GM11168 (cell line): ENCODE results near the gene PPL.
"Not testable (repeated sequence)": the region's sequence is repeated elsewhere in the genome, so short reads cannot be mapped to it uniquely, and the experiment has no call there.

ENCODE experiments used
- in situ Hi-C: fragments of 300-500 bp; cut with MboI; formaldehyde crosslinking; loops from one replicate; pipeline ENCODE4 v1.12.0; 2022; ENCODE audit warnings: low sequenced_read_pairs; ENCODE audit not compliant: unreplicated experiment

The PPL gene

DNA sequence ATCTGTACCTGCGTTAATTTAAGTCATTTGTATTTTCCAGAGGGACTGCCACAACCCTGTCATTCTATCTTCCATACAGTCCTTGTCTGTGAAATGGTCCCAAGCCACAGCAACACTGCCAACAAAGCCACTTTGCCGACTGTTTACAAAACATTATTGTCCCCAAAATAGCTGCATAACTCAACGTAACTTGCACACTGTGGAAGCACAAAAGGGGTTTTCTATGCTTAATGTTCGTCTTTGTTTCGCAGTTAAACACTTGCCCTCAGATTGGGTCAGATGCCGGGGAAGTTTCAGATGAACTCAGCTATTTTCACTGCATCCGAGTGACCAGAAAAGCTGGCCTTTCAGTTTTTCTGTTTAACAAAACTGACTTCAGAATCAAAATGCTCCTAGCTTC, 25.8 kb upstream of the PPL start:
- in situ Hi-C loops, result no loop called here

DNA sequence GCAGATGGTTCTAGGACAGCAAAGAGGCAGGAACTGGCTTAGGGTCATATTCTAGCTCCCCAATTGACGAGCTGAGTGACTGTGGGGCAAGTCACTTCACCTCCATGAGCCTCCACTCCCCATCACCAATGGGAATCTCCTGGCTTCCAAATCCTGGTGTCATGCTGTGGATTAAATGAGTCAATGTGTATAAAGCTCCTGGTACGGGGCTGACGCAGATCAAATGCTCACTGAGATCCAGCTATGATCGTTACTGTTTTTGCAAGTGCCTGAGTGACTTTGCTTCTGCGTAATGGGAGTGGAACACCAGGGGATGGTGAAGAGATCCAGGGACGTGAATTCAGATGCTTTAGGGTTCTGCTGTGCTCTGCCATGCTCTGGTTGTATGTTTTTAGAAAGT, 23.6 kb upstream of the PPL start:
- in situ Hi-C loops, result no loop called here

DNA sequence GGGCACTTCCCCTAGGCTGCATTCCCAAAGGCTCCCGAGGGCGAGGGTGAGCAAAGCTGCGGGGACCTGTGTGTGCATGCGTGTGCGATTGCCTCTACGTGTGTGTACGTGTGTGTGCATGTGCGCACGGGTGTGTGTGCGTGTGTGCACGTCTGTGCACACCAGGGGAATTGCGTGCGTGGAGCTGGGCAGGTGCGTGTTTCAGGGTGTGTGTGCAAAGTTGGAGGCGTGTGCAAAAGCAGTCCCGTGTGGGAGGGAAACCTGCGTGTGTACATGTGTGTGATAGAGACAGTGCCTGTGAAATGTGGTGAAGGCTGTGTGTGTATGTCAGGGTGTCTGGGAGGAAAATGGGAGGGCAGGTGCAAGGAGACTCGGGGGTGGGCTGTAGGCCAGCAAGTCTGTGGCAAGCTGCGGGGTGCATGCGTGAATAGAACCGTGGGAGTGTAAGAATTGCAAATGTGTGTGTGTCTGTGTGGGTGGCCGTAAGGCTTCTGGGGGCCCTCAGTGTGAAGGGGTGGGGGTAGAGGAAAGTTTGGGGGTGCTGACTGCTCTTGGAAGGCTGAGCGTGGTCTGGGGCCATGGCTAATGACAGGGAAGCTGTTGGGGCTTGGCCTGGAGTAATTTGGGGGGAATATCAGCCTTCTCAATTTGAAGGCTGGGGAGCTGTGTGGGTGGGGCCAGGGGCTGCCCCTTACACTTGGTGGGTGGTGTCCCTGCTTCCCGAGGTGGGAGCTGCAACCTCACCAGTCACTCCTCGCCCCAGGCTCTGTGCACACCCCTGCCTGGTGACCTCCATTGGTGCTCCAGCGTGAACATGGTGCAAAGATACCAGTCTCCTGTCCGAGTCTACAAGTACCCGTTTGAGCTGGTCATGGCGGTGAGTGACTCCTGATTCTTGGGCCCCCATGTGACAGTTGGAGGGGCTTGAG, 21.8 kb upstream of the PPL start:
- in situ Hi-C loops, result no loop called here

DNA sequence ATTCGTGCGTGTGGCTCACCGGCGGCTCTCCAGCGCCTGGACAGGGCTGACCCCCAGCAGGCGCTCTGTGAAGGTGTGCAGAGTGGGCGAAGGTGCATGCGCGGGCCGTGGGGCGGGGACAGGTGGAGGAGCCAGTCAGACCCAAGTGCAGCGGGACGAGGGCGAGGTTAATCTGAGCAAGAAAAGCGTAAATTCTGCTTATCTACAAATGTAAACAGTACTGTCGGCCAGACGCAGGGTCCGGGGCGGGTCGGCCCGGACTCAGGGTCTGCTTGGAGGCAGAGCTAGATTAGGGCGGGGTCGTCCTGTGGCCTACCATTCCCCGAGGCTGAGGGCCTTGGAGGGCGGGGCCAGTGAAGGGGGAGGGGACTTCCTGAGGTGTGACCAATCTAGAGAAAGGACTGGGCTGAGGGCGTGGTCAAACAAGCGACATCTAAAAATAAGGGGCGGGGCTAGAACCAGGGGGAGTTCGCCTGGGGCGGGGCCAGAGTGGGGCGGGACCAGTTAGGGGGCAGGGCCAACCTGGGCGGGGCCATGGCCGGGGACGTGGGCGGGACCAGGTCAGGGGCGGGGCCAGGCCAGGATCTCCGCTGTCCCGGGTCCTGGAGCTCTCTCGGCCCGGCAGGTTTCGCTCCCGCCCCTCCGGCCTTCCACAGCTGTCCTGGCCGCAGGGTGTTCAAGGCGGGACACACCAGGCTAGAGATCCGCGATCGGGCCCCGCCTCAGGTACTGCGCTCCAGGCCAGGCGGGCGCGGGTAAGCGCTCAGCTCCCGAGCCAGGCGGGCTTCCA, 21.0 kb upstream of the PPL start, which contains the start of gene SEC14L5:
TSS of gene SEC14L5 (plus strand) at position 611 of the 790 bp plus-strand sequence. CDS start 994 bp downstream, outside the sequence.
- in situ Hi-C loops, result no loop called here

DNA sequence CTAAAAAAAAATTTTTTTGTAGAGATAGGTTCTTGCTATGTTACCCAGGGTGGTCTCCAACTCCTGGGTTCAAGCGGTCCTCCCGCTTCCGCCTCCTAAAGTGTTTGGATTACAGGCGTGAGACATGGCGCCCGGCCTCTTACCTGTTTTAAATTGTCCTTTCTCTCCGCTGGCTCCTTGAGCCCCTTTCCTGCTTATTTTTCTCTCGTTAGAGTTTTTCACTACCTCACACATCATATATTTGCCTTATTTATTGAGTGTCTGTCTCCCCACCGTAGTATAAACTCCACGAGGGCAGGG, 20.4 kb upstream of the PPL start:
- in situ Hi-C loops, result no loop called here

DNA sequence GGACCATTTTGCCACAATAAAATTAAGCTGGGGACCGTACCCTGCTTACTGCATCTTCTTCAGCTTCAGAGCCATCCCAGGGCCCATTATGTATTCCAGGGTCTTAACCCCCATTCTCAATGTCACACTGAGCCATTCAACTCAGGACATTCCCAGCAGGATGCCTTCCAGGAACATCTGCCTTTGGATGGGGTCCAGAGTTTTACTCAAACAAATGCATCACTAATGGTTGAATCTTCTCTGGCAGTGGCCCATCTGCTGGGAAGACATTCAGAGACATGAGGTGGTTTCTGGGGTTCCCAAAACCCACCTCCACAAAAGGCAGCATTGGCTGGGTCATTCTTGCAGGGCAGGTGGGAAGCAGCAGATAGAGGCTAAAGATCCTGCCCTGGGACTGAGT, 17.8 kb upstream of the PPL start:
- in situ Hi-C loops, result no loop called here

DNA sequence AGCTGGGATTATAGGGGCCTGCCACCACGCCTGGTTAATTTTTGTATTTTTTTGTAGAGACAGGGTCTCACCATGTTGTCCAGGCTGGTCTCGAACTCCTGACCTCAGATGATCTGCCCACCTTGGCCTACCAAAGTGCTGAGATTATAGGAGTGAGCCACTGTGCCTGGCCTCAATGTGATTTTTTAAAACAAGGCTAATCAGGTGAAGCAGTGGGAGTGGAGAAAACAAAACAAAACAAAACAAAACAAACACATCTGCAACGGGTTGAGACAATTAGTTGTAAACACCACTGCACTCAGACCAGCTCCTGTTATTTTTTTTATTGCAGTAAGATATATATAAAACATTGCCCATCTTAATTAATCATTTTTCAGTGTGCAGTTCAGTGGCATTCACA, 14.6 kb upstream of the PPL start:
- in situ Hi-C loops, result not testable (repeated sequence)

DNA sequence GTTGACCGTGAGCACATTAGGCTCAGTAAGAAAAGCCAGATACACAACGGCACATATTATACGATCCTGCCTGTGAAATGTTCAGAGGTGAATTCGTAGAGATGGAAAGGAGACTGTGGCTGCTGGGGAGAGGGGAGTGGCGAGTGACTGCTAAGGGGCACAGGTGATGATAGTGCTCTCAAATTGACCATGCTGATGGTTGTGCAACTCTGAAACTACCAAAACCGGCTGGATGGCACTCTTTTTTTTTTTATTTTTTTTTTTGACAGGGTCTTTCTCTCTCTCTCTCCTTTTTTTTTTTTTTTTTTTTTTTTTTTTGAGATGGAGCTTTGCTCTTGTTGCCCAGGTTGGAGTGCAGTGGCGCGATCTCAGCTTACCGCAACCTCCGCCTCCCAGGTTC, 13.0 kb upstream of the PPL start:
- in situ Hi-C loops, result no loop called here

DNA sequence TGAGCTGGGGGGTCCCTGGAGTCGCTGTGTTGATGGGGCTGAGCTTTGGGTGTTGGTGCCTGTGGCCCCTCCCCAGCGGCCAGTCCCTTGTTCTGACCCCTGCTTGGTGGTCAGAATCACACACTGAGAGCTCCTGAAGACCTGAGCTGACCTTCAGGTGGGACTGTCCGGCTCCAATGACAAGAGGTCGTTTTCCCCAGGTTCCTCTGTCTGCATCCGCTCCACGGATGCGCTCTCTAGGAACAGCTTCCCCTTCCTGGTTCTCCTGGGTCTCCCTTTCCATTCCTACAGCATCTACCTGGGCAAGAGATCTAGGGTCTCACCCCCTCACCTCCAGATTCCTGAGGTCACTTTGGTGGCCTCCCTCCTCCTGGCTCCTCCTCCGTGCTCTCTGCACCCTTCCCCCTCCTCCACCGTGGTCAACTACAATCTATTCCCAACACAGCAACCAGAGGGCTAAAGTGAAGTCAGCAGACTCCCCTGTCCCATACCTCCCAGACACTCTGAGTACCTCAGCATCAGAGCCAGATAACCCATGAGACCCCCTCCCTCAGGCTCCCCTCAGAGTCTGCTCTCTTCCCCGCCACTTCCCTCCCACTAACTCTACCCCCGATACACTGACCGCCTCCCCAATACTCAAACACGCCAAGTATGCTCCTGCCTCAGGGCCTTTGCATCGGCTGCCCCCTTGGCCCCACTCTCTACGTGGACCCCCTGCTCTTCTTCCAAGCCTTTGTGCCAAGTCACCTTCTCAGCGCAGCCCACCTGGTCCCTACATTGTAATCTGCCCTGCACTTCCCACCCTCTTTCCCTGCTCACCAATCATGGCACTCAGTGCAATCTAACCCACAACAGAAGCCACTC, 12.2 kb upstream of the PPL start:
- in situ Hi-C loops, result no loop called here

DNA sequence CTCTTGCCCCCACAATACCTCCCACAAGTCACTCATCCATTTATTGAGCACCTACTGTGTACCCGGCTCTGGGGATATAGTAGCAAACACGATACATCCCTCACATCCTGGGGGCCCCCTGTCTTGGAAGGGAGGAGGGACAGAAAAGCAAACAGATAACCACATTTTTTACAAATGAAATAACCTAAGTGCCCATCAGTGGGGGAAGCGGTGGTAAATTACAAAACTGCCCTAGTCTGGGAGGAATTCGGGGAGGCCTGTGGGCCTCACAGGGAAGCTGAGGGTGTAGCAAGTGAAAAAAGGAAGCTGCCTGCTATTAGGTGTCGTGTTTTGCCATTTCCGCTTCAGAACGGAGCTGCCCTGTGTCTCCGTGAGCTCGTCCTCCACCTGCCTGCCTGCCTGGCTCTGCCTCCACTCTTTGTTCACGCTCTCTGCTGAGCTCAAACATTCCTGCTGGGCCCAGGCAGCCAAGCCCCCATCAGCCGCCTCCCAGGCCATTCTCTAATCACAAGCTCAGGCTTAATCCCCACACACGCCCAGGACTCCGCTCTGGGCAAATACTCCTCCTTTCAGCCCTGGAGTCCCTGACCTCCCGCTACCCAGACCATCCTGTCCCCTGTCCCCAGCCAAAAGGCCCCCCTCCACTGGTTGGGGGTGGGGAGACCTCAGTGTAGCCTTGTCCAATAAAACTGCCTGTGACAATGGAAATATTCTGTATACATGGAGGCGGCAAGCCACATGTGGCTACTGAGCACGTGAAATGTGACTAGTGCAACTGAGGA, 11.0 kb upstream of the PPL start:
- in situ Hi-C loops, result no loop called here

DNA sequence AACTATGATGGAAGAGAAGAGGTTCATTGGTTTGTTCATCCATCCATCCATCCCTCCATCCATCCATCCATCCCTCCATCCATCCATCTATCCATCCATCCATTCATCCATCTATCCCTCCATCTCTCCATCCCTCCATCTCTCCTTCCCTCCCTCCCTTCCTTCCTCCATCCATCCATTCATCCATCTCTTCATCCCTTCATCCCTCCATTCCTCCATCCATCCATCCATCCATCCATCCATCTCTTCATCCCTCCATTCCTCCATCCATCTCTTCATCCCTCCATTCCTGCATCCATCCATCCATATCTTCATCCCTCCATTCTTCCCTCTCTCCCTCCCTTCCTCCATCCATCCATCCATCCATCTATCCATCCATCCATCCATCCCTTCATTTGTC, 10.0 kb upstream of the PPL start:
- in situ Hi-C loops, result no loop called here

DNA sequence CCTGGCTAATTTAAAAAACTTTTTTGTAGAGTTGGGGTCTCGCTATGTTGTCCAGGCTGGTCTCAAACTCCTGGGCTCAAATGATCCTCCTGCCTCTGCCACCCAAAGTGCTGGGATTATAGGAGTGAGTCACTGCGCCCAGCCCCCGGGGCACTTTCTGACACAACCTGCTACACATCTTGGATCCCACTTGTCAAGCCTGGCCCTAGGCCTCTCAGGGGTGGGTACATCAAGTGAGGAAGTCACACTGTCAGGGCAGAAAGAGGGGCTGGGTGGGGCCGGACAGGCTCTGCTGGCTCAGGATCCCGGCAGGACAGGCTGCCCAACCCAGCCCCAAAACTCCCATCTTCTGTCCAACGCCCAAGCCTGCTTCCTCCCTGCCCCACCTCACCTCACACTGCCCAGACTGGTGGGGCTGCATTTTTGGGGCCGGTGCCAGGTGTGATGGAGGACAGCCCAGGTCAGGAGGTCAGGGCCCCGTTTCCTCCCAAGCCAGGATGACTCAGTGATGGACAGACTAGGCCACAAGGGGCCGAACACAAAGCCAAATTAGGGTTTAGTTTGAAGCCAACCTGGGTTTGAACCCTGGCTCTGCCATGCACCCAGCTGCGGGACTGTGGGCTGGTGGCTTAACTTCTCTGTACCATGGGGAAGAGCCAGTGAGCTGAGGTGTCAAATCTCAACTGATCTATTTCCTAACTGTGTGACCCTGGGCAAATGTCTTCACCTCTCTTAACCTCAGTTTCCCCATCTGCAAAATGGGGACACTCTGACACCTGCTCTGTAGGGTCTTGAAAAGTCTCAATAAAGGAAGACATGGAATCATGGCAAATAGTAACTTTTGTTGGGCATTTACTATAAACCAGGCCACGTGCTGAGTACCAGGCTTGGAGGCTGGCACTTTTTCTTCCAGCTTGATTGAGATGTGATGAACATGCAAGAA, 8.9 kb upstream of the PPL start:
- in situ Hi-C loops, result no loop called here

DNA sequence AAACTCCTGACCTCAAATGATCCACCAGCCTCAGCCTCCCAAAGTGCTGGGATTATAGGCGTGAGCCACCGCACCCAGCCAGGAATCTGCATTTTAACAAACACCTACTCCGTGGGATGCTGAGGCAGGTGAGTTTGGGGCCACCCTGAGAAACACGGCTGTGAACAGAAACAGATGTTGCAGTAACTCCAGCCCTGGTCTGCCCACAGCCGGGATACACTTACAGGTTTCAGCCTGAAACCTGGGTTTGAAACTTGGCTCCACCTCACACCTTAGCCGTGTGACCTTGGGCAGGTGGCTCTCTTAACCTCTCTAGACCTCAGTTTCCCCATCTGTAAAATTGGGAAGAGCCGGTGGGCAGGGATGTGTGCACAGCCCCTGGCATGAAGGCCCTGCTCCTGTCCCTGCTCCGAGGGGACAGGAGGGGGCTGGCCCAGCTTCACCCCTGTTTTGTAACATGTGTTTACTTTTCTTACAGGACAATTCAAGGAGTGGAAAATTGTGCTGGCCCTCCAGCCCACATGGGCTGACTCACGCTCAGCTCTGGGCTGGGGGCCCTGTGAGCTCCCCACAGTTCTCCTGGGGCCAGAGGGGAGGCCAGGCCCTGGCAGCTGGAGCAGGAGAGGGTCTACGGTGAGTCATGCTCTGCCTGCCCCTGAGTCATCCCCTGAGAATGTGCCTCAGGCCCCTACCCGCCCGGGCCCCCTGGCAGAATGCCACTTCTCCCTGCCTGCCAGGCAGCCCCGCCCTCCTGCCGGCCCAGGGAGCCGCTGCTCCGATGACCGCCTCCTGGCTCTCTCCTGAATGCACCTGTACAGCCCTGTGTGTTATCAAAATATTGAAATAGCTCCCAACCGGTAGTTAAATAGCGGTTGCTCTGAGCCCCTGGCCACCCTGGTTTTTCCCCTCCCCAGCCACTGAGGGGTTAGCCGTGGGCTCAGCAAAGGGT, 7.7 kb upstream of the PPL start:
- in situ Hi-C loops, result no loop called here

DNA sequence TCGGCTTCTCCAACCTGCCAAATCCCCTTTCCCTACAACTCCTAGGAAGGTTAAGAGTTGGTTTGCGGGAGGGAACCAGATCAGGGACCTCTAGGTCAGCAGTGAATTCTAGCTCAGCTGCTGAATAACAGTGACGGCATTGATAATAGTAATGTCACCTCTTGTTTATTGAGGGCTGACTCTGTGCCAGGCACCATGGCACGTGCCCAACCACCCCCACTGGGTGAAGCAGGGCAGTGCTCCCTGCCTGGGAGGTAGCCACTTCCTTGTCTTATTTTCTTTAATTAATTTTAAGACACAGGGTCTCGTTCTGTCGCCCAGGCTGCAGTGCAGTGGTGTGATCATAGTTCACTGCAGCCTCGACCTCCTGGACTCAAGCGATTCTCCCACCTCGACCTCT, 5.5 kb upstream of the PPL start:
- in situ Hi-C loops, result no loop called here

DNA sequence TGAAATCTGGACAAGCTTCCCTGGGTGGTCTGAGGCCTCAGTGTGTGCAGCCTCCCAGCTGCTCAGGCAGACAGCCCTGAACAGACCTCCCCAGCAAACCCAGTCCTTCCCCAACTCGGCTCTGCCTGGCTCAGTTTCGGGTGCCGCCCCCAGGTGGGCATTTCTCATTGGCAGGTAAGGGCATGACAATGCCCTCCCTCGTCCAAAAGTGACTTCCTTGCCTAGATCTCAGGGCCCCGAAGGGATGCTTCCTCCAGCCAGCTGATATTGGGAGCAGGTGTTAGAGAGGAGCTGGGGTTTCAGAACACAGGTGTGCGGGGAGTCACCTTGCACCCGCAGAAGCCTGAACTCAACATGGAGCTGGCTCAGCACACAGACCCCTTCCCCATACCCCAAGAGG, 3.8 kb upstream of the PPL start:
- in situ Hi-C loops, result no loop called here

DNA sequence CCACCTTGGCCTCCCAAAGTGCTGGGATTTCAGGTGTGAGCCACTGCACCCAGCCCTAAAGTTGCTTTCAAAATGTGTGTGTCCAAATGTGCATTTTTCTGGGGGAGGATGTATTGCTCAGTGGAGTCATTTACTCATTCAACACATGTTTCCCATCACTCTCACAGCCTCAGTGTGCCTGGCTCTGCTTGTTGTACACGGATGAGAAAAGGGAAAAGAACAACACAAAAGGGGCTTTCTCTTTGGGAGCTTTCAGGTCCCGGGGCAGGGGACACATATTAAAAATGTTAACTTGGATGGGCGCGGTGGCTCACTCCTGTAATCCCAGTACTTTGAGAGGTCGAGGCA, 1.7 kb upstream of the PPL start:
- in situ Hi-C loops, result no loop called here

DNA sequence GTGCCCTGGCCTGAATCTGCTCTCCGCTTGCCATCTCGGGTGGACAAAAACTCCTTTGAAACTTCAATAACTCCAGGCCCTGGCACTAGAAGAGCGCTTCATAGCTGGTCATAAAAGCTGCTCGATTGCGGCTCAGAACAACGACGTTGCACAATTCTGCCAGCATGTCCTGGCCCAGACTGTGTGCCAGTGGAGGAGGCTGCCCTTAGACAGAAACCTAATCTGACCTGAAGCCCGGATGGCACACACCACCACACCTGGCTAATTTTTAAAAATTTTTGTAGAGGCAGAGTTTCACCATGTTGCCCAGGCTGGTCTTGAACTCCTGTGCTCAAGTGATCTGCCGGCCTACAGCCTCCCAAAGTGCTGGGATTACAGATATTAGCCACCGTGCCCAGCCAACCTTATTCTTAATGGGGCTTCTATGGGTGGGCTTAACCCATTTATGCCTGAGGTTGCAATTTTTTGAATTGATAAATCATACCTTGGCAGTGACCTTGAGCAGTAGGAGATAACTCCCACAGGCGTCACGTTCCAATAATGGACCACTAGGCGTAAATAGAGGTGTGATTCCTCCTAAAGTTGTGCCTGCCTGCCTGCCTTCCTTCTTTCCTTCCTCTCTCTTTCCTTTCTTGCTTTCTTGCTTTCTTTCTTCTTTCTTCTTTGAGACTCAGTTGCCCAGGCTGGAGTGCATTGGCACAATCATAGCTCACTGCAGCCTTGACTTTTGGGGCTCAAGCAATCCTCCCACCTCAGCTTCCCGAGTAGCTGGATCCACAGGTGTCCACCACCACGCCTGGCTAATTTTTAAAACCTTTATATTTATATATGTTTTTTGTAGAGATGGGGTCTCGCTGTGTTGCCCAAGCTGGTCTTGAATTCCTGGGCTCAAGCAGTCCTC, 1.1 kb upstream of the PPL start:
- in situ Hi-C loops, result no loop called here
